OCI-LY1 (cell line): ENCODE results near the gene GLIS1.

ENCODE experiments used
- H2AFZ ChIP-seq: fragments of 200-600 bp; sonication (generic), shearing (Covaris generic); 2 replicates; pipeline ENCODE4 v1.6.0; 2014; ENCODE audit warnings: antibody characterized with exemption, mild to moderate bottlenecking, low read length
- H3F3A ChIP-seq: fragments of 200-600 bp; sonication (generic), shearing (Covaris generic); 2 replicates; pipeline ENCODE4 v1.6.0; 2014; ENCODE audit warnings: mild to moderate bottlenecking, antibody characterized with exemption, low read length, moderate library complexity; ENCODE audit not compliant: insufficient read depth
- H3K27ac ChIP-seq: fragments of 200-600 bp; sonication (generic); 2 replicates; pipeline ENCODE4 v1.5.1; 2014; ENCODE audit warnings: low read length, mixed run types, mild to moderate bottlenecking, low read depth; ENCODE audit not compliant: poor library complexity, severe bottlenecking
- H3K27me3 ChIP-seq: fragments of 200-600 bp; sonication (generic); 2 replicates; pipeline ENCODE4 v1.6.0; 2014; ENCODE audit warnings: antibody characterized with exemption, mild to moderate bottlenecking, low read length, moderate library complexity; ENCODE audit not compliant: insufficient read depth
- H3K36me3 ChIP-seq: fragments of 200-600 bp; sonication (generic); 2 replicates; pipeline ENCODE4 v1.6.1; 2014; ENCODE audit warnings: mild to moderate bottlenecking, antibody characterized with exemption, low read length, moderate library complexity, mixed read lengths; ENCODE audit not compliant: insufficient read depth
- H3K4me1 ChIP-seq: fragments of 200-600 bp; sonication (generic); 2 replicates; pipeline ENCODE4 v1.5.1; 2014; ENCODE audit warnings: mild to moderate bottlenecking, low read length, moderate library complexity; ENCODE audit not compliant: insufficient read depth, severe bottlenecking
- H3K4me2 ChIP-seq: fragments of 200-600 bp; sonication (generic), shearing (Covaris generic); 2 replicates; pipeline ENCODE4 v1.6.1; 2014; ENCODE audit warnings: low read length
- H3K4me3 ChIP-seq: fragments of 200-600 bp; sonication (generic); 2 replicates; pipeline ENCODE4 v1.5.1; 2014; ENCODE audit warnings: low read length, low read depth, mild to moderate bottlenecking, mixed read lengths; ENCODE audit not compliant: poor library complexity, severe bottlenecking
- H3K79me2 ChIP-seq: fragments of 200-600 bp; shearing (Covaris generic); 2 replicates; pipeline ENCODE4 v1.6.1; 2016; ENCODE audit warnings: mixed run types, low read length, mixed read lengths; ENCODE audit not compliant: insufficient read depth
- H3K9ac ChIP-seq: fragments of 200-600 bp; sonication (generic), shearing (Covaris generic); 2 replicates; pipeline ENCODE4 v1.6.1; 2014; ENCODE audit warnings: mild to moderate bottlenecking, low read length, mixed read lengths
- H3K9me2 ChIP-seq: fragments of 200-600 bp; sonication (generic), shearing (Covaris generic); 2 replicates; pipeline ENCODE4 v1.6.1; 2014; ENCODE audit warnings: low read depth, mild to moderate bottlenecking, low read length, mixed read lengths
- H3K9me3 ChIP-seq: fragments of 200-600 bp; shearing (Covaris generic); 2 replicates; pipeline ENCODE4 v1.6.1; 2014; ENCODE audit warnings: low read length, mixed read lengths
- H4K20me1 ChIP-seq: fragments of 200-600 bp; sonication (generic), shearing (Covaris generic); 2 replicates; pipeline ENCODE4 v1.6.0; 2016; ENCODE audit warnings: mild to moderate bottlenecking, low read length; ENCODE audit not compliant: insufficient read depth
- EZH2 ChIP-seq: fragments of 200-600 bp; sonication (generic), shearing (Covaris generic); IDR thresholded peaks from 2 replicates; pipeline ENCODE4 v1.8.0; 2017; ENCODE audit warnings: borderline replicate concordance, mixed run types, mild to moderate bottlenecking, antibody characterized with exemption, low read length, moderate library complexity, mixed read lengths
- TF ChIP-seq, protein P1 (sequence below): fragments of 200-600 bp; sonication (generic), shearing (Covaris generic); IDR thresholded peaks from 2 replicates; pipeline ENCODE4 v1.5.1; 2017; ENCODE audit warnings: mild to moderate bottlenecking, antibody characterized with exemption, low read length, moderate library complexity, mixed read lengths

Gene GLIS1

DNA sequence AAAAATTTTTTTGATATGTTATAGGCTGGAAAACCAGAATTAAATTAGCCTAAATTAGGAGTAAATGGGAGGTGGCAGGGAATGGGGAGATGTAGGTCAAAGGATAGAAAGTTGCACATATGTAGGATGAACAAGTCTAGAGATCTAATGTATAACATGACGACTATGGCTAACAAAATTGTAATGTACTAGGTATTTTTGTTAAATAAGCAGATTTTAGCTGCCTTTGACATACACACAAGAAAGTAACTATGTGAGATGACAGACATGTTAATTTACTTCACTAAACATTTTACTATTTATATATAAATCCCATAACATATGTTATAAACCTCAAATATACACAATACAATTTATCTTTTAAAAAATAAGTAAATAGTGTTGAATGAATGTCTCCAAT is 30.2 kb upstream of the GLIS1 start:
- no peaks in the 10 kb centered on the region for H3K79me2 ChIP-seq
- H3K9me2 ChIP-seq: no peaks in the 10 kb centered on the region
- H3K4me2 ChIP-seq: no peak overlapping the region
- TF ChIP-seq, protein P1, sequence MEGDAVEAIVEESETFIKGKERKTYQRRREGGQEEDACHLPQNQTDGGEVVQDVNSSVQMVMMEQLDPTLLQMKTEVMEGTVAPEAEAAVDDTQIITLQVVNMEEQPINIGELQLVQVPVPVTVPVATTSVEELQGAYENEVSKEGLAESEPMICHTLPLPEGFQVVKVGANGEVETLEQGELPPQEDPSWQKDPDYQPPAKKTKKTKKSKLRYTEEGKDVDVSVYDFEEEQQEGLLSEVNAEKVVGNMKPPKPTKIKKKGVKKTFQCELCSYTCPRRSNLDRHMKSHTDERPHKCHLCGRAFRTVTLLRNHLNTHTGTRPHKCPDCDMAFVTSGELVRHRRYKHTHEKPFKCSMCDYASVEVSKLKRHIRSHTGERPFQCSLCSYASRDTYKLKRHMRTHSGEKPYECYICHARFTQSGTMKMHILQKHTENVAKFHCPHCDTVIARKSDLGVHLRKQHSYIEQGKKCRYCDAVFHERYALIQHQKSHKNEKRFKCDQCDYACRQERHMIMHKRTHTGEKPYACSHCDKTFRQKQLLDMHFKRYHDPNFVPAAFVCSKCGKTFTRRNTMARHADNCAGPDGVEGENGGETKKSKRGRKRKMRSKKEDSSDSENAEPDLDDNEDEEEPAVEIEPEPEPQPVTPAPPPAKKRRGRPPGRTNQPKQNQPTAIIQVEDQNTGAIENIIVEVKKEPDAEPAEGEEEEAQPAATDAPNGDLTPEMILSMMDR: no peak
- TF ChIP-seq EZH2: no peak
- no peaks in the 10 kb centered on the region for H3F3A ChIP-seq
- H4K20me1 ChIP-seq: no peaks in the 10 kb centered on the region
- no peak overlapping the region for H3K27ac ChIP-seq
- no peaks in the 10 kb centered on the region for H3K9me3 ChIP-seq
- no peaks in the 10 kb centered on the region for H3K4me1 ChIP-seq
- H3K4me3 ChIP-seq: no peak overlapping the region
- H3K27me3 ChIP-seq: no peaks in the 10 kb centered on the region
- no peak overlapping the region for H2AFZ ChIP-seq
- no peak overlapping the region for H3K9ac ChIP-seq
- peaks cover 85% of the 10 kb centered on the region for H3K36me3 ChIP-seq

DNA sequence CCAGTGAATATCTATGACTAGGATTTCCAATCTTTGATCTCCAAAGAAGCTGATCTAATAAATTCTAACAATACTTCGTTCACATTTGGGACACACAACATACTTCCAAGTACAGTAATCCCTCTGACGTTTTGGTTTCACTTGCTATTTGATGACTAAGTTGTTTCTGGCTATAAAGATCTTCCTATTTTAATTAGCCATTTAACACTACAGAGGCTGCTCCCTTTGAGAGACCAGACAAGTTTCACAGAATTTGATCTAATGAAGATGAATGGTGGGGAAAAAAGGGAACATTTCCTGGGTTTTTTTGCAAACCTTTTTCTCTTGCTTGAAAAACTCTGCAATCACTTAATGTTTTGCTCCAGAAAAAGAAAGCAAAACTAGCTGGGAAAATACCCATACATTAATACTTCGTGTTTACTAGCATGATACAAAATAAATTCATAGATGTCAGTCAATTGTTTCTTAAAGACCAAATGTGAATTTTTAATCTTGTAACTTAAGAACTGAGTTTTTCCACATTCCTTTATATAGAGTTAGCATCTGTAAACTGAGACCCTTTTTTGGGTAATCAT is 28.0 kb upstream of the GLIS1 start:
- Histone ChIP-seq H3K27me3 (no peaks in the 10 kb centered on the region), H3F3A (no peaks in the 10 kb centered on the region), H4K20me1 (no peaks in the 10 kb centered on the region), H2AFZ (no peak overlapping the region), H3K9ac (no peak overlapping the region), H3K79me2 (no peaks in the 10 kb centered on the region), H3K36me3 (peaks cover 66% of the 10 kb centered on the region), H3K9me3 (no peaks in the 10 kb centered on the region), H3K9me2 (no peaks in the 10 kb centered on the region), H3K4me2 (no peak overlapping the region), H3K4me3 (no peak overlapping the region), H3K27ac (no peak overlapping the region), H3K4me1 (no peaks in the 10 kb centered on the region)
- TF ChIP-seq, protein P1: no peak
- TF ChIP-seq EZH2: no peak

DNA sequence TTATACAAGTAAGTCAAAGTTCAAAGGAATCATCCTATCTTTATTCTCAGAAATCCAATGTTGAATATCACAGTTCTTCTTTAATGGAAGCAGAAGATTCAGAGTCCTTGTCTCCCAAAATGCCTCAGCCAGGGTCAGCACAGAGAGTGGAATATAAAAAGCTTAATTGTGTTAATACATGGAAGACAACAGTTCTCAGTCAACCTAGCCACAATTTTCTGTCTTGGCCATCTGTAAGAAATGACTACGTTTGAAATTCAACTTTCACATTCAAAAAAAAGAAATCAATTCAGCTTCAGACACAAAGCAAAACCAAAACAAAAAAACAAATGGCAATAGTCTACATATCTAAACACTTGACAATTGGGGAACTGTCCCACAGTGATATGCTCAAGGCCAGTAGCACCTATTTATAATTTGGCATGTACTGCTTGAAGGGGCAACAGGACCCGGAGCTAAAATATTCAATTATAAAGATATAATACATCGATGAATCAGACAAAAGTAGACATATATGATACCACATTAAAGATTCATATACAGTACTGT is 27.3 kb upstream of the GLIS1 start:
- Histone ChIP-seq H3K4me2 (no peak overlapping the region), H3K9ac (no peak overlapping the region), H3K36me3 (peaks cover 60% of the 10 kb centered on the region), H3K79me2 (no peaks in the 10 kb centered on the region), H3F3A (no peaks in the 10 kb centered on the region), H3K27ac (no peak overlapping the region), H2AFZ (no peak overlapping the region), H3K4me1 (no peaks in the 10 kb centered on the region), H3K9me3 (no peaks in the 10 kb centered on the region), H3K27me3 (no peaks in the 10 kb centered on the region), H4K20me1 (no peaks in the 10 kb centered on the region), H3K4me3 (no peak overlapping the region), H3K9me2 (no peaks in the 10 kb centered on the region)
- TF ChIP-seq, protein P1: no peak
- no peak for TF ChIP-seq EZH2
